ENCODE measurements around the gene TMEM163.
"Not testable (repeated sequence)": the region's sequence is repeated elsewhere in the genome, so short reads cannot be mapped to it uniquely, and the experiment has no call there.

TMEM163 gene

DNA sequence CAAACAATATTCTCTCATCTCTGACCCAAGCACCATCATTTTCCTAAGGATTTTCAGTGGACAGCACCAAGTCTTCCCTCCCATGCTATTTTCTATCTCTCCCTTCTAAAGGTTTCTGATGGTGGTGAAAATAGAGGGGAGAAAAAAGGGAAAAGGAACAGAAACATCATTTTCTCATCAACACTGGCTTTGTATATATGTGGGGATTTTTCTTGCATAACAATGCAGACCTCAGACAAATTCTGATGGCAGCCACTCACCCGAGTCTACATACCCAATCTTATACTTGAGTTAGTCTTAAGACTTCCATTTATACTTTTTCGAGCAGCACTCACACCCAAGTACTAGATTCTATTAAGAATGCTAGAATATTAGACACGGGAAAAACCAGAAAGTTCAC is 95.8 kb downstream of the TMEM163 start:
- no CpG with 5 or more reads among the region's 3 CpGs for WGBS (ENCODE audit: extremely low coverage, insufficient coverage, insufficient read length)
- DNase-seq, result no peak
- no peak overlapping the region for H2BK120ac ChIP-seq (ENCODE audit: insufficient read depth, low read length, poor library complexity)
- H3K18ac ChIP-seq (ENCODE audit: low read length), result no peak overlapping the region
- H3K27ac ChIP-seq (ENCODE audit: low read depth, low read length), result no peak overlapping the region
- H3K4me2 ChIP-seq (ENCODE audit: low read length), result no peak overlapping the region
- H3K79me2 ChIP-seq (ENCODE audit: control insufficient read depth, insufficient read depth, low read length, poor library complexity), result no peaks in the 10 kb centered on the region
- no peak overlapping the region for H2BK12ac ChIP-seq (ENCODE audit: low read length)
- H2AK5ac ChIP-seq (ENCODE audit: low read length), result no peak overlapping the region
- no peaks in the 10 kb centered on the region for H3K4me1 ChIP-seq (ENCODE audit: control insufficient read depth in 1 of 2, insufficient read depth in 2 of 2, low read length in 2 of 2)
- no peaks in the 10 kb centered on the region for H3K36me3 ChIP-seq (ENCODE audit: control insufficient read depth in 1 of 2, insufficient read depth in 2 of 2, low read length in 2 of 2)
- no peak overlapping the region for H3K14ac ChIP-seq (ENCODE audit: low read length)
- H3K23ac ChIP-seq (ENCODE audit: low read length), result no peak overlapping the region
- no peak overlapping the region for H3K4me3 ChIP-seq (ENCODE audit: low read depth, low read length)
- no peaks in the 10 kb centered on the region for H3K27me3 ChIP-seq (ENCODE audit: insufficient read depth, low read length)
- H4K8ac ChIP-seq (ENCODE audit: low read depth, low read length), result no peak overlapping the region
- H3K4ac ChIP-seq (ENCODE audit: low read depth, low read length), result no peak overlapping the region
- no peak overlapping the region for H2AFZ ChIP-seq (ENCODE audit: insufficient read depth, low read length, poor library complexity)
- no peak overlapping the region for H4K91ac ChIP-seq (ENCODE audit: low read depth, low read length)
- H3K9me3 ChIP-seq (ENCODE audit: insufficient read depth, low read depth, low read length), result no peaks in the 10 kb centered on the region
- H3K79me1 ChIP-seq (ENCODE audit: low read length), result no peaks in the 10 kb centered on the region
- H4K12ac ChIP-seq (ENCODE audit: low read depth, low read length), result no peak overlapping the region
- H2BK5ac ChIP-seq (ENCODE audit: low read depth, low read length, poor library complexity), result no peak overlapping the region
- no peak overlapping the region for H3K9ac ChIP-seq (ENCODE audit: low read length)

DNA sequence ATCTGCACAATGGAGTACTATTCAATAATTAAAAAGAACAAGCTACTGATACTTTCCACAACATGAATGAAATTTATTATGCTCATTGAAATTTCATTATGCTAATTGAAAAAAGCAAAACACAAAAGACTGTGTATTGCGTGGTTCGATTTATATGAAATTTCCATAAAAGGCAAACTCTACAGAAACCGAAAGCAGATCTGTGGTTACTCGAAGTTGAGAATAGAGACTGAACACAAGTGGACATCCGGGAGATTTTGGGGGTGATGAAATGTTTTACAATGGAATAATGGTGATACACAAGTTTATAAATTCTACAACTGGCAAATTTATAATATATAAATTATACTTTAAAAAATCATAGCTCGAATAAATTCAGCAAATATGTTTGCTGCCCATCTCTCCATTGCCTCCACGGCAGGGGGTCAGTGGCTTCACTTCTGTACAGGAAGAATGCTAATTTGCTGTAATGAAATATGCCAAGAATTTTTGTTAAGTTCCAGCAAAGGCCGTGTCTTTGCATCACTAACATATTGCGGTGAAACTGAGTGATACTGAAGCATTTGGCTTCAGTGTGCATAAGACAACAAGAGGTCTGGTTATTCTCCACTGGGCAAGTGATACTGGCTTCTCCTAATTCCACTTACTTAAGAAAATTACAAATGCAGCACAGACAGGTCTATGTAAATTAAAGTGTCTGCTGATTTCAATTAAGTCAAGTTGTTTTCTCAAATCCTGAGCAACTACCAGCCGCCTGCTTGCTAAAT is 96.7 kb downstream of the TMEM163 start:
- no peak overlapping the region for H2BK120ac ChIP-seq (ENCODE audit: insufficient read depth, low read length, poor library complexity)
- no peak overlapping the region for H3K23ac ChIP-seq (ENCODE audit: low read length)
- no peak overlapping the region for H3K4me3 ChIP-seq (ENCODE audit: low read depth, low read length)
- no peak overlapping the region for H4K91ac ChIP-seq (ENCODE audit: low read depth, low read length)
- H4K12ac ChIP-seq (ENCODE audit: low read depth, low read length), result no peak overlapping the region
- WGBS (ENCODE audit: extremely low coverage, insufficient coverage, insufficient read length), result no CpG with 5 or more reads among the region's 10 CpGs
- no peak overlapping the region for H2AFZ ChIP-seq (ENCODE audit: insufficient read depth, low read length, poor library complexity)
- H3K4ac ChIP-seq (ENCODE audit: low read depth, low read length), result no peak overlapping the region
- no peak overlapping the region for H2BK5ac ChIP-seq (ENCODE audit: low read depth, low read length, poor library complexity)
- peak in 1 of 2 donors; percentile 3 for DNase-seq
- no peak overlapping the region for H3K27ac ChIP-seq (ENCODE audit: low read depth, low read length)
- H2AK5ac ChIP-seq (ENCODE audit: low read length), result no peak overlapping the region
- H3K27me3 ChIP-seq (ENCODE audit: insufficient read depth, low read length), result no peaks in the 10 kb centered on the region
- H3K36me3 ChIP-seq (ENCODE audit: control insufficient read depth in 1 of 2, insufficient read depth in 2 of 2, low read length in 2 of 2), result no peaks in the 10 kb centered on the region
- H3K4me2 ChIP-seq (ENCODE audit: low read length), result no peak overlapping the region
- no peaks in the 10 kb centered on the region for H3K9me3 ChIP-seq (ENCODE audit: insufficient read depth, low read depth, low read length)
- no peaks in the 10 kb centered on the region for H3K4me1 ChIP-seq (ENCODE audit: control insufficient read depth in 1 of 2, insufficient read depth in 2 of 2, low read length in 2 of 2)
- no peak overlapping the region for H3K9ac ChIP-seq (ENCODE audit: low read length)
- H2BK12ac ChIP-seq (ENCODE audit: low read length), result no peak overlapping the region
- no peak overlapping the region for H4K8ac ChIP-seq (ENCODE audit: low read depth, low read length)
- no peak overlapping the region for H3K14ac ChIP-seq (ENCODE audit: low read length)
- no peak overlapping the region for H3K18ac ChIP-seq (ENCODE audit: low read length)
- no peaks in the 10 kb centered on the region for H3K79me2 ChIP-seq (ENCODE audit: control insufficient read depth, insufficient read depth, low read length, poor library complexity)
- H3K79me1 ChIP-seq (ENCODE audit: low read length), result no peaks in the 10 kb centered on the region

DNA sequence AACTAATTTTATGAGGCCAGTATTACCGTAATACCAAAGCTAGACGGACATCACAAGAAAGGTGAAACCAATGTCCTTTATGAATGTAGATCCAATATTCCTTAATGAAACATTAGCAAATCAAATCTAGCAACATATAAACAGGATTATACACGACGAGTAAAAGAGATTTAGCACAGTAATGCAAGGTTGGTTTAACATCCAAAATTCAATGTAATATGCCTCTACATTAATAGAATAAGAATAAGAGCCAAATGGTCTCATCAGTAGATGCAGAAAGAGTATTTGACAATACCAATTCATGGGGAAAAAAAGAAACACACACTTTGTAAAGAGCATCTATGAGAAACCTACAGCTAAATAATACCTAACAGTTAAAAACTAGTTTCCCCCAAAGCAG is 99.5 kb downstream of the TMEM163 start:
- no peaks in the 10 kb centered on the region for H3K4me1 ChIP-seq (ENCODE audit: control insufficient read depth in 1 of 2, insufficient read depth in 2 of 2, low read length in 2 of 2)
- H3K79me2 ChIP-seq (ENCODE audit: control insufficient read depth, insufficient read depth, low read length, poor library complexity), result no peaks in the 10 kb centered on the region
- no peak overlapping the region for H4K8ac ChIP-seq (ENCODE audit: low read depth, low read length)
- no peaks in the 10 kb centered on the region for H3K36me3 ChIP-seq (ENCODE audit: control insufficient read depth in 1 of 2, insufficient read depth in 2 of 2, low read length in 2 of 2)
- no peak overlapping the region for H2AFZ ChIP-seq (ENCODE audit: insufficient read depth, low read length, poor library complexity)
- H3K14ac ChIP-seq (ENCODE audit: low read length), result no peak overlapping the region
- H2AK5ac ChIP-seq (ENCODE audit: low read length), result no peak overlapping the region
- H3K9me3 ChIP-seq (ENCODE audit: insufficient read depth, low read depth, low read length), result no peaks in the 10 kb centered on the region
- no peak for DNase-seq
- no peak overlapping the region for H3K23ac ChIP-seq (ENCODE audit: low read length)
- H3K27ac ChIP-seq (ENCODE audit: low read depth, low read length), result no peak overlapping the region
- no peak overlapping the region for H3K9ac ChIP-seq (ENCODE audit: low read length)
- H2BK5ac ChIP-seq (ENCODE audit: low read depth, low read length, poor library complexity), result no peak overlapping the region
- no peak overlapping the region for H2BK12ac ChIP-seq (ENCODE audit: low read length)
- no peak overlapping the region for H3K18ac ChIP-seq (ENCODE audit: low read length)
- H4K91ac ChIP-seq (ENCODE audit: low read depth, low read length), result no peak overlapping the region
- no peak overlapping the region for H3K4ac ChIP-seq (ENCODE audit: low read depth, low read length)
- no peak overlapping the region for H4K12ac ChIP-seq (ENCODE audit: low read depth, low read length)
- no peak overlapping the region for H2BK120ac ChIP-seq (ENCODE audit: insufficient read depth, low read length, poor library complexity)
- no peak overlapping the region for H3K4me2 ChIP-seq (ENCODE audit: low read length)
- no peaks in the 10 kb centered on the region for H3K79me1 ChIP-seq (ENCODE audit: low read length)
- no peaks in the 10 kb centered on the region for H3K27me3 ChIP-seq (ENCODE audit: insufficient read depth, low read length)
- H3K4me3 ChIP-seq (ENCODE audit: low read depth, low read length), result no peak overlapping the region
- WGBS (ENCODE audit: extremely low coverage, insufficient coverage, insufficient read length), result no CpG with 5 or more reads among the region's 4 CpGs

DNA sequence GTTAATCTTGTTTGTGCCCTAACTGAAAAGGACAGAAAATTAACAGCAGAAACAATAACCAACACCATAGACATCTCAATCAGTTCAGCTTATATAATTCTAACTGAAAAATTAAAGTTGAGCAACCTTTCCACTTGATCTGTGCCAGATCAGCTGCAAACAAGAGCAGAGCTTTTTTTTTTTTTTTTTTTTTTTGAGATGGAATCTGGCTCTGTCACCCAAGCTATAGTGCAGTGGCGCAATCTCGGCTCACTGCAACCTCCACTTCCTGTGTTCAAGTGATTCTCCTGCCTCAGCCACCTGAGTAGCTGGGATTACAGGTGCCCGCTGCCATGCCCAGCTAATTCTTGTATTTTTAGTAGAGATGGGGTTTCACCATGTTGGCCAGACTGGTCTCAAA is 103.3 kb downstream of the TMEM163 start:
- no CpG with 5 or more reads among the region's 3 CpGs for WGBS (ENCODE audit: extremely low coverage, insufficient coverage, insufficient read length)
- not testable (repeated sequence) for H3K4me1 ChIP-seq (ENCODE audit: control insufficient read depth in 1 of 2, insufficient read depth in 2 of 2, low read length in 2 of 2)

More for the DNA sequence above, 103.3 kb downstream of the TMEM163 start:
- not testable (repeated sequence) for H4K8ac ChIP-seq (ENCODE audit: low read depth, low read length); H3K79me2 ChIP-seq (ENCODE audit: control insufficient read depth, insufficient read depth, low read length, poor library complexity); H2AK5ac ChIP-seq (ENCODE audit: low read length); H4K91ac ChIP-seq (ENCODE audit: low read depth, low read length); H2BK12ac ChIP-seq (ENCODE audit: low read length); H3K23ac ChIP-seq (ENCODE audit: low read length); H3K36me3 ChIP-seq (ENCODE audit: control insufficient read depth in 1 of 2, insufficient read depth in 2 of 2, low read length in 2 of 2); H3K4ac ChIP-seq (ENCODE audit: low read depth, low read length); H3K9ac ChIP-seq (ENCODE audit: low read length); H3K18ac ChIP-seq (ENCODE audit: low read length); H2BK5ac ChIP-seq (ENCODE audit: low read depth, low read length, poor library complexity); H2BK120ac ChIP-seq (ENCODE audit: insufficient read depth, low read length, poor library complexity); H3K9me3 ChIP-seq (ENCODE audit: insufficient read depth, low read depth, low read length); H3K27ac ChIP-seq (ENCODE audit: low read depth, low read length); H3K79me1 ChIP-seq (ENCODE audit: low read length); H3K4me2 ChIP-seq (ENCODE audit: low read length); H3K27me3 ChIP-seq (ENCODE audit: insufficient read depth, low read length); H4K12ac ChIP-seq (ENCODE audit: low read depth, low read length); H3K4me3 ChIP-seq (ENCODE audit: low read depth, low read length); H3K14ac ChIP-seq (ENCODE audit: low read length); H2AFZ ChIP-seq (ENCODE audit: insufficient read depth, low read length, poor library complexity)
- peak in 1 of 2 donors; percentile 11 for DNase-seq
